Fibroblast of lung (primary cell): ENCODE results near the gene PPP1R18.

Experiments used
- EZH2 ChIP-seq: IDR thresholded peaks from 2 replicates; pipeline ENCODE4 v1.5.1; 2012; ENCODE audit warnings: low read length, control low read depth, mild to moderate bottlenecking; ENCODE audit errors: missing control alignments
- TF ChIP-seq, protein P1 (sequence below), 2 donors: IDR thresholded peaks in 1 of 2; conservative IDR thresholded peaks in 1 of 2; 1 replicate in 1 of 2; 2 replicates in 1 of 2; pipeline ENCODE4 v1.5.1; 2011 to 2012; ENCODE audit warnings: low read length in 2 of 2, control low read depth in 1 of 2, inconsistent platforms in 1 of 2, low read depth in 1 of 2, mild to moderate bottlenecking in 1 of 2

GRCh38 chr6:30735668-30736314 lies 49.3 kb upstream of the PPP1R18 start:
- TF ChIP-seq EZH2, result no peak
- TF ChIP-seq, protein P1, sequence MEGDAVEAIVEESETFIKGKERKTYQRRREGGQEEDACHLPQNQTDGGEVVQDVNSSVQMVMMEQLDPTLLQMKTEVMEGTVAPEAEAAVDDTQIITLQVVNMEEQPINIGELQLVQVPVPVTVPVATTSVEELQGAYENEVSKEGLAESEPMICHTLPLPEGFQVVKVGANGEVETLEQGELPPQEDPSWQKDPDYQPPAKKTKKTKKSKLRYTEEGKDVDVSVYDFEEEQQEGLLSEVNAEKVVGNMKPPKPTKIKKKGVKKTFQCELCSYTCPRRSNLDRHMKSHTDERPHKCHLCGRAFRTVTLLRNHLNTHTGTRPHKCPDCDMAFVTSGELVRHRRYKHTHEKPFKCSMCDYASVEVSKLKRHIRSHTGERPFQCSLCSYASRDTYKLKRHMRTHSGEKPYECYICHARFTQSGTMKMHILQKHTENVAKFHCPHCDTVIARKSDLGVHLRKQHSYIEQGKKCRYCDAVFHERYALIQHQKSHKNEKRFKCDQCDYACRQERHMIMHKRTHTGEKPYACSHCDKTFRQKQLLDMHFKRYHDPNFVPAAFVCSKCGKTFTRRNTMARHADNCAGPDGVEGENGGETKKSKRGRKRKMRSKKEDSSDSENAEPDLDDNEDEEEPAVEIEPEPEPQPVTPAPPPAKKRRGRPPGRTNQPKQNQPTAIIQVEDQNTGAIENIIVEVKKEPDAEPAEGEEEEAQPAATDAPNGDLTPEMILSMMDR (conservative IDR thresholded peaks at IDR 0.05 in 1 of 2, IDR thresholded peaks at IDR 0.05 in 1 of 2; ENCODE audit: low read depth in 1 of 2, low read length in 2 of 2), result no peak
